SK-MEL-5 (cell line): ENCODE results near the gene GPBP1. TPM values are rescaled to one million over a fixed set of nuclear protein-coding genes. Genes with fewer than 3 reads are reported as not detected.
"Not testable (repeated sequence)": the region's sequence is repeated elsewhere in the genome, so short reads cannot be mapped to it uniquely, and the experiment has no call there.

ENCODE experiments used
- DNase-seq: peaks from one replicate; pipeline ENCODE4 v3.0.0-alpha.2; 2016; ENCODE audit warnings: low read depth, low spot score
- in situ Hi-C: cut with HindIII; loops from 2 replicates; pipeline ENCODE4 v1.10.0; 2016; ENCODE audit warnings: low sequenced_read_pairs, high pct_unique_total_duplicates, low pct_unique_long_range_greater_than_20kb
- total RNA-seq: library from RNA; depleted of rRNA; stranded (reverse); fragments of >200 nt; shearing (Covaris generic); gene quantifications from 2 replicates; pipeline ENCODE4 v1.2.3, GENCODE V29; 2014

The GPBP1 gene
- total RNA-seq, 1 experiment from 2014 or later: 69.9 TPM

- in situ Hi-C loops: no loop called here
- peak; percentile 30 for DNase-seq
These were observed 450 bp downstream of the GPBP1 start for GRCh38 chr5:57174128-57174889.

- in situ Hi-C loops: no loop called here
- DNase-seq: peak; percentile 9
These were observed 1.1 kb downstream of the GPBP1 start for GRCh38 chr5:57174890-57175510.

GRCh38 chr5:57175551-57176309, 1.9 kb downstream of the GPBP1 start:
- in situ Hi-C loops: no loop called here

GRCh38 chr5:57176350-57176857, 2.5 kb downstream of the GPBP1 start:
- DNase-seq: peak; percentile 33
- in situ Hi-C loops: no loop called here

More at GRCh38 chr5:57175551-57176309, 1.9 kb downstream of the GPBP1 start:
- DNase-seq: no peak

GRCh38 chr5:57177479-57178156, 3.8 kb downstream of the GPBP1 start:
- DNase-seq: no peak
- in situ Hi-C loops: no loop called here

GRCh38 chr5:57178238-57178637, 4.4 kb downstream of the GPBP1 start:
- DNase-seq, in situ Hi-C loops: not testable (repeated sequence)

- in situ Hi-C loops: no loop called here
These were observed 5.7 kb downstream of the GPBP1 start for GRCh38 chr5:57179262-57180200.

GRCh38 chr5:57181154-57181553, 7.3 kb downstream of the GPBP1 start:
- no peak for DNase-seq

More at GRCh38 chr5:57179262-57180200, 5.7 kb downstream of the GPBP1 start:
- DNase-seq: no peak

GRCh38 chr5:57184322-57184721, 10.5 kb downstream of the GPBP1 start:
- in situ Hi-C loops: no loop called here
- no peak for DNase-seq

More at GRCh38 chr5:57181154-57181553, 7.3 kb downstream of the GPBP1 start:
- in situ Hi-C loops: no loop called here

- in situ Hi-C loops: no loop called here
- DNase-seq: no peak
These were observed 11.5 kb downstream of the GPBP1 start for GRCh38 chr5:57185313-57185712.

GRCh38 chr5:57186194-57186593, 12.3 kb downstream of the GPBP1 start:
- no peak for DNase-seq

GRCh38 chr5:57187977-57188376, 14.1 kb downstream of the GPBP1 start:
- DNase-seq, in situ Hi-C loops: not testable (repeated sequence)

More at GRCh38 chr5:57186194-57186593, 12.3 kb downstream of the GPBP1 start:
- in situ Hi-C loops: no loop called here

GRCh38 chr5:57189515-57189914, 15.7 kb downstream of the GPBP1 start:
- in situ Hi-C loops: no loop called here
- no peak for DNase-seq

GRCh38 chr5:57190593-57190992, 16.7 kb downstream of the GPBP1 start:
- in situ Hi-C loops: no loop called here
- DNase-seq: no peak

GRCh38 chr5:57191163-57191562, 17.3 kb downstream of the GPBP1 start:
- DNase-seq: no peak
- in situ Hi-C loops: no loop called here

GRCh38 chr5:57191986-57192385, 18.1 kb downstream of the GPBP1 start:
- DNase-seq: no peak
- in situ Hi-C loops: no loop called here

- in situ Hi-C loops, DNase-seq: not testable (repeated sequence)
These were observed 19.0 kb downstream of the GPBP1 start for GRCh38 chr5:57192832-57193231.
